DMS153 treated with DMSO at 0.1 percent for 48 hours (cell line): Measurements from ENCODE around the gene INSM1.

Experiments used
- DNase-seq: peaks from one replicate; lab custom pipeline; 2025; ENCODE audit not compliant: unreplicated experiment; lab: John Stamatoyannopoulos, UW

The INSM1 gene

GRCh38 chr20:20417876-20418676 lies 50.2 kb downstream of the INSM1 start:
- DNase-seq, result no peak
